Sciatic nerve (tissue), 2 donors: Measurements from ENCODE around the gene SEC14L1. TPM values are rescaled to one million over a fixed set of nuclear protein-coding genes. Genes with fewer than 3 reads are reported as not detected.
A peak's percentile ranks its signal among the peaks of the same experiment; 100 is the strongest.
"Not testable (repeated sequence)": the region's sequence is repeated elsewhere in the genome, so short reads cannot be mapped to it uniquely, and the experiment has no call there.

ENCODE experiments used
- ATAC-seq: fragments of 200-7000 bp; cut with Tn5 transposase; one replicate; pipeline ENCODE4 v1.9.1; 2020; ENCODE audit warnings: mild to moderate bottlenecking, moderate library complexity
- DNase-seq: peaks from one replicate; pipeline ENCODE4 v3.0.0-alpha.2; 2020; ENCODE audit warnings: low spot score
- intact Hi-C: fragments of 100-400 bp; cut with DNase I; formaldehyde crosslinking; loops from one replicate; pipeline ENCODE4 v1.14.2; 2022
- total RNA-seq: library from RNA; stranded (reverse); fragmentation: NEBNext Ultra II Directional; extraction: Animal tissue kit (Norgen Biotek cat#: 25700); gene quantifications from one replicate; pipeline ENCODE4 v1.2.1, GENCODE V29; 2021
- donor health status: DM: no; HTN: no; CAD: no.
- donor health status: DM: no; HTN: no; CAD: no.

Gene SEC14L1
- total RNA-seq, result 130 TPM

DNA sequence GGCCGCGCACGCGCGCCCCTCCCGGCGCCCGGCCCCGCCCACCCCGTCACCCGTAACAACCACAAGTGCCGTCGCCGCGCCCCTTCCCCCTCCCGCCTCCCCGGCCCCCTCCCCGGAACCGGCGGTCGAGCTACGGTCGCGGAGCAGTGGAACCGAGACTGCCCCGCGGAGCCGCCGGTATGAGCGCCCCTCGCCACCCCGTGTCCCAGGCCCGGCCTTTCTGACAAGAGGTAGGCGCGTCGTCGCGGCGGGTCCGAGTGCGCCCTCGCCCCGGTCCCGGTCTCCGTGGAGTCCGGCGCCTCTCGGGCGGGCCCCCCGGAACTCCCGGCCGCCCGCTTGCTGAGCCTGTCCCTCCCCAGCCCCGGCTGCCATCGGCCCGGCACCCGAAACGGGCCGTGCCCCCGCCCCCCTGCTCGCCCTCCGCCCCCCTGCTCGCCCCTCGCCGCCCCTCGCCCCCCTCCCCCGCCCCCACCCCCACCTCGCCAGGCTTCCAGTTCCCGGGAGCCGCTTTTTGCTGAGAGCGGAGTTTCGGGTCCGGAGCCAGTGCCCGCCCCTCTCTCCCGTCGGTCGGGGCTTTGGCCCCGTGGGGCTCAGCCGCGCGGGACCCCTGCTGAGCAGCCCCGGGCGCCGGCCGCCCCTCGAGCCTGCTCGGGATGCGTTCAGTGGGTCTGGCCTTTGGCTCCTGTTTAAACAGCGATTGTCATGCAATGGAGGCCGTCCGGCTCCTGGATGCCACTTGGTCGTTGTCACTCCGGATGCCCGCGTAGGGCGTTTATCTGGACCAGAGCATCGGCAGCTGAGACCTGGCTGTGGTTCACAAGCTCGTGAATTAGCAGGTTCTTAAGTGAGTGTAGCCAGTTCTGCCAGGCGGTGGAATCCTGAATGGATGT is at the start of gene SEC14L1:
SEC14L1 (plus strand) TSS at position 92 of the 890 bp plus-strand sequence. CDS start 2,628 bp downstream, outside the sequence.
- DNase-seq, result peak; percentile 77
- intact Hi-C loops, result no loop called here
- no peak for ATAC-seq

- ATAC-seq (no peak), DNase-seq (no peak)
- intact Hi-C loops, result loop anchor here (10.0 kb wide), 1 partner anchor 113 kb away; no protein-coding TSS in a partner anchor
Measured at GRCh38 chr17:77092025-77092424, 48.7 kb upstream of the SEC14L1 start.

- intact Hi-C loops, result loop anchor here (10.0 kb wide), 1 partner anchor 109 kb away; no protein-coding TSS in a partner anchor
- ATAC-seq, result no peak
Measured at GRCh38 chr17:77095461-77095860, 45.3 kb upstream of the SEC14L1 start.

DNA sequence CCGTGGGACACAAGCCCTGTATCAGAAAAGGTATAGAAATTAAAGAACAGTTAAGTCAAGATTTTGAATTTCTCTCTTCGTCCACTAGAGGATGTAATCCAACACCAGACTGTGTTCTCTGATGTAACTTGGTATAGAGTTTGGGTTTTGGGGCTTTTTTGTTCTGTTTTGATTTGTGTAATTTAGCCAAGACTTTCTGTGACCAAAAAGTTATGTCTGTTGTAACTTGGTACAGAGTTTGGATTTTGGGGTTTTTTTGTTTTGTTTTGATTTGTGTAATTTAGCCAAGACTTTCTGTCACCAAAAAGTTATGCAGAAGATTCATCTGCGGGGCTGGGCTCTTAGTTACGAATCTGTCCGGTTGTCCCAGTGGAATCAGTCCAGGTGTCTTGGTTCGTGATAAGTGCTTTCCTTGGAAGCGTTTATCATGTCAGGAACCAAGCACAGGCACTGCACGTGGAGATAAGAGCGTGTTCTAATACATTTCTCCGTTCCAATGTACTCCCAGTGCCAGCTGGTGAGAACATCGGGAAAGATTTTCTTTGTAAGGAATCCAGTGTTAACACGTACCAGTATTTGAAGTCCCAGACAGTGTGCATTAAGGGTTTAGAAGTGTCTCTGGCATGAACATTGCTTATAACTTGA is 44.1 kb upstream of the SEC14L1 start:
- peak; percentile 71 for ATAC-seq
- intact Hi-C loops, result loop anchor here (10.0 kb wide), 1 partner anchor 108 kb away; no protein-coding TSS in a partner anchor
- DNase-seq, result no peak

More at GRCh38 chr17:77095461-77095860, 45.3 kb upstream of the SEC14L1 start:
- DNase-seq, result no peak

- intact Hi-C loops, result loop anchor here (10.0 kb wide), 1 partner anchor 107 kb away; no protein-coding TSS in a partner anchor
- ATAC-seq (peak; percentile 4), DNase-seq (no peak)
Measured at GRCh38 chr17:77097631-77098180, 43.1 kb upstream of the SEC14L1 start.

GRCh38 chr17:77098884-77099545 is 41.8 kb upstream of the SEC14L1 start:
- ATAC-seq (peak; percentile 92), DNase-seq (no peak)
- intact Hi-C loops, result loop anchor here (10.0 kb wide), 1 partner anchor 106 kb away; no protein-coding TSS in a partner anchor

DNA sequence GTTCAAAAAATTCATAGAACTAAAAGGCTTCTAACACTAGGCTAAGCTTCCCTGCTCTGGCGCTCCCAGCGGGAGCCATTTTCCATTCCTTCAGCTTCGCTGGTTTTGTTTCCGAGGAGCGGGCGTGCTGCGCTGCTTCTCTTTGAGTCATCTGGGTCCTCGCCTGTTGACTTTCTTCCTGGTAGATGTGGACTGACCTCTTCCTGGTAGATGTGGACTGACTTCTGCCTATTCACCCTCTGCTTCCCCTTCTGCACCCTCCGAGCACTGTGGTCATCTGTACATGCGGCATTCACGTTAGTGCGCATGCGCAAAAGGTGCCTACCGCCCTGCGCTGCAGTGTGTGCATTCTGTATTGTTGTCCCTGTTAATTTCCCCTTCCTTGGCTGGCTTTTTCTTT is 40.8 kb upstream of the SEC14L1 start:
- DNase-seq (peak; percentile 78), ATAC-seq (peak; percentile 63)
- intact Hi-C loops, result loop anchor here (10.0 kb wide), 1 partner anchor 105 kb away; no protein-coding TSS in a partner anchor

DNA sequence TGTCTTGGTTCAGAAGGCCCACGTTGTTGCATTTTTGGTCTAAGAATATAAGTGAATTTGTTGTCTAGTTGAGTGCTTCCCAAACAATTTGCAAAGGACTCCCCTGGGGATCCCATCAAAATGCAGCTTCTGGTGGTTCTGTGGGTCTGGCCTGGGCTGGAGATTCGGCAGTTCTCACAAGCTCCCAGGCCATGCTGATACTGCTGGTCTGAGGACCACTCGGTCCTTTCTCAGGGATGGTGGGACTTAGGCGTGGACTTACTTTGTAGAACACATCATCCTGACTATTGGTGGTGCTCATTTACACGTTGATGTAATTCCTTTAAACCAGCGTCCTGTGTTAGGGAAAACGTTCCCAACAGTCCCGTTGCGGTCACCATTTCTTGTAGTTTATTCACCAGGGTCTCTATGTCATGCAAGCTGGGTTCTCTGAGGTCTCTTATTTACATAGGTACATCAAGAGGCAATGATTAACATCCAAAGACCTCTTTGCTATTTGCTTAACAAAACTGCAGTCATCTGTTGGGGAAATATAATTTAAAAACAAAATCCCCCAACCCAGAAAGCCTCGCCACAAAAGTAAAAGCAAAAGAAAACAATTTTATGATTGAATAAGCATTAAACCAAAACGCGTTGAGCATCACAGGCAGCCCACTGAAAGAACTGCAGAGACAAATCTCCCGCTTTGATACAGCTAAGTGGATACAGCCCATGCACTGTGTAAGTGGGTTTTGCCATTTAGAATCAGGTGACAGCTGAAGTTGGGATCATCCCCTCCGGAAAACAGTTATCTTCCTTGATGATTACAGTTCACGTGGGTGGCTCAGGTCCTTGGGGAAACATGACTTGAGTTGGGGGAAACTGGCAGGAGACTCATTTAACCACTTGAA is 39.0 kb upstream of the SEC14L1 start:
- ATAC-seq, result no peak
- intact Hi-C loops, result no loop called here
- DNase-seq, result no peak

GRCh38 chr17:77102411-77103134 is 38.2 kb upstream of the SEC14L1 start:
- ATAC-seq, DNase-seq, intact Hi-C loops: not testable (repeated sequence)

- ATAC-seq (no peak), DNase-seq (no peak)
- intact Hi-C loops, result no loop called here
Measured at GRCh38 chr17:77105706-77106105, 35.1 kb upstream of the SEC14L1 start.

DNA sequence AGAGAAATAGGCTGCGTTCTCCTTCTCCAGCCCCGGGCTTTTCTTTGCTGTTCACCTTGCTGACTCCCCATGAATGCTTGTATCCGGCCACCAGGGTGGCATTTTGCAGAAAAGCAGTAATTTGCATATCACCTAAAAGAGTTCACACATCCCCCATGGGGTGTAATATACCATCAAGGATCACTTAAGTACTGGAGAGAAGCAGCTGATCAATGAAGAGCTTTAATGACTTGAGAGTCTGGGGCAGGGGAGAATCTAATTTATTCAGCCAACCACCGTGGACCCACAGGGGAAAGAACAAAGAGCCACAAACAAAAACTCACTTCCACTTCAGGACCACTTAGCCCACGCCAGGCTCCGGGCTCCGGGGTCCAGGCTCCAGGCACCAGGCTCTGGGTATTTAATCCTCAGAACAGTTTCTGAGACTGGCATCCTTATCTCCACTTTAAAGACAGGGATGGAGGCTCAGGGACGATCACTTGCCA is 33.9 kb upstream of the SEC14L1 start:
- ATAC-seq (no peak), DNase-seq (no peak)
- intact Hi-C loops, result no loop called here

- ATAC-seq, result no peak
- DNase-seq, result no peak
- intact Hi-C loops, result no loop called here
Measured at GRCh38 chr17:77107506-77108433, 33.0 kb upstream of the SEC14L1 start.

DNA sequence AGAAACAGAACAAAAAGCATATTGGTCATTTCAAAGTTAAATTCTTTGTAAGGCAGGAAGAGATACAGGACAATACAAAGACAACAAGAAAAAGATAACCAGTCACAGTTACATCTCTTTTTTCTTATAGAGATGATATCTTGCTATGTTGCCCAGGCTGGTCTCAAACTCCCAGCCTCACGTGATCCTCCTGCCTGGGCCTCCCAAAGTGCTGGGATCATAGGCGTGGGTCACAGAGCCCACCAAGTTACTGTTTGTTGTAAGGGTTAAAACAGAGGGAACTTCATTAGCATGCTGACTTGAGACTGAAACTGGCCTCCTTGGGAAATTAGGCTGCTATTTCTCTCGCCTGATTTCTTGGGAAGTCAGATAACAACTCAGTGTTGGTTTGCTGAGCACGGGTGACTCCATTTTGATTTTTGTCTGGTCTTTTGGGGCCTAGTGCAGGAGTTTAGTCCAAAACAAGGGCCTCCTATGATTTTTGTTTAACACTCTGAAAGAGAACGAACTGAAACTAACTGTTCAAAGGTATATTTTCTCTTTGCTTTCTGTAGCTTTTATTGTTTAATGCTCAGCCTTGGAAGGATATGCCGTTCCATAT is 31.5 kb upstream of the SEC14L1 start:
- intact Hi-C loops, result no loop called here
- no peak for DNase-seq
- no peak for ATAC-seq

DNA sequence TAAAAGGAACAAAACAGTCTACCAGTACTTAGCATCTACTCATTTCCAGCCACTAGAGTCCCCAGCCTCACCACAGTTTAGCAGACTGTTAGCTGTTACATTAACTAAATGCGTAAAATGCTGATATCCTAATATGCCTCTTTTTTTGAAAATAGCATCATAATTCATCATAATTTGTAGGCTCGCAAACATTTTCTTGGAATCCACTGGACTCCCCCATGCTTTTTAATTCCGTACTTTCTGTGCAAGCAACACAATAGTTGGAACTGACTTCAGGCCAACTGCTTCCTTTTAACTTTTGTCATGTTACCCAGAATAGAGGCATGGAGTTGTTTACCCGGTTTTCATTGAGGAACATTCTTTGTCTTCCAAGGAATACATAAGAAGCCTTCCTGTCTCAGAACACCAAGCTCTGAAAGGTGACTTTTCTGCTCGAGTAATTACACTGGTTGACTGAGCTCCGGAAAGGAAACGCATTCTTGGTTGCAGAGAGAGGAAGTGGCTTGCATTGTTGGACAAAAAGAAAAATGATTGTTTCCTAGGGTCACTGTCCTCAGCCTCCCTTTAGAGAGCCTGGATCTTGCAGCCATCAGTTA is 30.9 kb upstream of the SEC14L1 start:
- peak; percentile 68 for ATAC-seq
- intact Hi-C loops, result no loop called here
- no peak for DNase-seq

GRCh38 chr17:77111165-77111933 is 29.4 kb upstream of the SEC14L1 start:
- DNase-seq, ATAC-seq, intact Hi-C loops: not testable (repeated sequence)
